HFFc6 (cell line): Measurements from ENCODE around the gene ILF2. TPM values are rescaled to one million over a fixed set of nuclear protein-coding genes. Genes with fewer than 3 reads are reported as not detected.

Experiments
- DNase-seq: peaks from one replicate; pipeline ENCODE4 v3.0.0-alpha.2; 2018
- H3K27ac Mint-ChIP-seq: 2 replicates; pipeline ENCODE4 v1.8.0; 2020; ENCODE audit warnings: mild to moderate bottlenecking, mixed read lengths
- H3K27me3 Mint-ChIP-seq: 2 replicates; pipeline ENCODE4 v1.8.0; 2021; ENCODE audit warnings: mild to moderate bottlenecking, moderate library complexity, mixed read lengths; ENCODE audit not compliant: insufficient read depth
- H3K36me3 Mint-ChIP-seq: 2 replicates; pipeline ENCODE4 v1.8.0; 2021; ENCODE audit warnings: low read depth, mixed read lengths
- H3K4me1 Mint-ChIP-seq: 2 replicates; pipeline ENCODE4 v1.8.0; 2020; ENCODE audit warnings: low read depth, mixed read lengths
- H3K4me3 Mint-ChIP-seq: 2 replicates; pipeline ENCODE4 v1.8.0; 2020; ENCODE audit warnings: mild to moderate bottlenecking, moderate library complexity, mixed read lengths
- H3K9me3 Mint-ChIP-seq: 2 replicates; pipeline ENCODE4 v1.8.0; 2020; ENCODE audit warnings: mild to moderate bottlenecking, mixed read lengths
- total RNA-seq, 6 experiments: library from RNA; stranded (reverse); fragmentation: NEBNext Ultra II Directional; extraction: Animal tissue kit (Norgen Biotek cat#: 25700); gene quantifications; 2 replicates in 1 of 6; 3 replicates in 5 of 6; pipeline ENCODE4 v1.2.3, GENCODE V29; 2021
- TF ChIP-seq, protein P1 (sequence below): fragments of 200-600 bp; sonication (generic); IDR thresholded peaks from 2 replicates; pipeline ENCODE4 v1.5.0; 2021; ENCODE audit warnings: antibody characterized with exemption, mild to moderate bottlenecking

The ILF2 gene
- total RNA-seq, 6 experiments from 2014 or later: 127 to 169 (median 156) TPM

DNA sequence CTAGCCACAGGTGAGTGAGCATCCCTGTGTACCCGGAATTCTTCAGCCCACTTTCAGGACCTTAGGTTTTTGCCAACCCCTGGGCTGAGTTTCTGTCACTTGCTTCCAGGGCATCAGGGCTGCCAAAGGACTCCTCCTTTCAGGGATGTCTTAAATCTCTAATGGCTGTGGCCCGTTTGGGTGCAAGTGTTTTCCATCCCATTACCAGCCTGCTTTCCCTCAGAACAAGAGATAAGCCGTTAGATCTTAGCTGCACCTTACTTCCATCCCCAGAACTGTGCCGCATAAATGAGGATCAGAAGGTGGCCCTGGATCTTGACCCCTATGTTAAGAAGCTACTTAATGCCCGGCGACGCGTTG lies 11.6 kb downstream of the ILF2 start:
- Mint-ChIP-seq H3K27ac (peak overlapping the region; percentile 82), H3K9me3 (no peaks in the 10 kb centered on the region), H3K36me3 (peaks cover 34% of the 10 kb centered on the region), H3K4me3 (peak overlapping the region; percentile 95), H3K27me3 (no peaks in the 10 kb centered on the region; the same call in 1 of the 2 replicates), H3K4me1 (peaks cover 18% of the 10 kb centered on the region)
- TF ChIP-seq, protein P1, sequence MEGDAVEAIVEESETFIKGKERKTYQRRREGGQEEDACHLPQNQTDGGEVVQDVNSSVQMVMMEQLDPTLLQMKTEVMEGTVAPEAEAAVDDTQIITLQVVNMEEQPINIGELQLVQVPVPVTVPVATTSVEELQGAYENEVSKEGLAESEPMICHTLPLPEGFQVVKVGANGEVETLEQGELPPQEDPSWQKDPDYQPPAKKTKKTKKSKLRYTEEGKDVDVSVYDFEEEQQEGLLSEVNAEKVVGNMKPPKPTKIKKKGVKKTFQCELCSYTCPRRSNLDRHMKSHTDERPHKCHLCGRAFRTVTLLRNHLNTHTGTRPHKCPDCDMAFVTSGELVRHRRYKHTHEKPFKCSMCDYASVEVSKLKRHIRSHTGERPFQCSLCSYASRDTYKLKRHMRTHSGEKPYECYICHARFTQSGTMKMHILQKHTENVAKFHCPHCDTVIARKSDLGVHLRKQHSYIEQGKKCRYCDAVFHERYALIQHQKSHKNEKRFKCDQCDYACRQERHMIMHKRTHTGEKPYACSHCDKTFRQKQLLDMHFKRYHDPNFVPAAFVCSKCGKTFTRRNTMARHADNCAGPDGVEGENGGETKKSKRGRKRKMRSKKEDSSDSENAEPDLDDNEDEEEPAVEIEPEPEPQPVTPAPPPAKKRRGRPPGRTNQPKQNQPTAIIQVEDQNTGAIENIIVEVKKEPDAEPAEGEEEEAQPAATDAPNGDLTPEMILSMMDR: no peak
- no peak for DNase-seq

DNA sequence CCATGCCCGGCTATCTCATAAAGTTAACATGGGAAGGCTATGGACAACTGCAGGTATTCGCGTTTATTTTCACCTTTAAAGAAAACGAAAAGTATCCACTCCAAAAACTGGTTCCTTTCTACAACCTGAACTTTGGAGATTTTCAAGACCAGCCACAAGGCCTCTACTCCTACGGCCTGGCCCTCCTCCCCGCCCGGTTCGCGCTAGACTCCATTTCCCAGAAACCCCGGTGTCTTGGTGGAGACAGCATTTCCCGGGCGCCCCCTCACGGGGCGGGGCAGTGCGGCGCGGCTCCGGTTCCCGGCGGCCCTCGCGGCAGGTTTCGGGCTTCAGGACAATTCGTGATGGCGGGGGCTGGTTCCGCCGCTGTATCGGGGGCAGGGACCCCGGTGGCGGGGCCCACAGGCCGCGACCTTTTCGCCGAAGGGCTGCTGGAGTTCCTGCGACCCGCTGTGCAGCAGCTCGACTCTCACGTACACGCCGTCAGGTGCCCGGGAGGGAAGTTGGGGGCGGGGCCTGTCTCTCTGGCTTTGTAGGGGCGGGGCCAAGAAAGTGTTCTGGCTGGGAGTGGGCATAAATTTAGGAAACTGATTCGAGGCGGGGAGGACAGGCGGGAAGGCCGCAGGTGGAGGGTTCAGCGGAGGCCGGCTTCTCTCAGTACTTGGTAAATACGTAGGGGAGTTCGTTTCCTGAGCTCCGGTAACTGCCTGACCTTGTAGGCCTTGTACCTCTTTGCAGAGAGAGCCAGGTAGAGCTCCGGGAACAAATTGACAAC lies 12.2 kb downstream of the ILF2 start, which contains the start of gene SNAPIN:
TSS of gene SNAPIN (plus strand) at position 304 of the 775 bp plus-strand sequence. CDS start at position 345, 41 bp downstream.
- Mint-ChIP-seq H3K4me1 (peaks cover 13% of the 10 kb centered on the region), H3K36me3 (peaks cover 30% of the 10 kb centered on the region), H3K27ac (peak within 1 kb of the TSS; percentile 82), H3K9me3 (no peaks in the 10 kb centered on the region), H3K27me3 (no peaks in the 10 kb centered on the region; the same call in 1 of the 2 replicates), H3K4me3 (peak within 1 kb of the TSS; percentile 95)
- TF ChIP-seq, protein P1: peak; percentile 55
- DNase-seq: peak; percentile 76

DNA sequence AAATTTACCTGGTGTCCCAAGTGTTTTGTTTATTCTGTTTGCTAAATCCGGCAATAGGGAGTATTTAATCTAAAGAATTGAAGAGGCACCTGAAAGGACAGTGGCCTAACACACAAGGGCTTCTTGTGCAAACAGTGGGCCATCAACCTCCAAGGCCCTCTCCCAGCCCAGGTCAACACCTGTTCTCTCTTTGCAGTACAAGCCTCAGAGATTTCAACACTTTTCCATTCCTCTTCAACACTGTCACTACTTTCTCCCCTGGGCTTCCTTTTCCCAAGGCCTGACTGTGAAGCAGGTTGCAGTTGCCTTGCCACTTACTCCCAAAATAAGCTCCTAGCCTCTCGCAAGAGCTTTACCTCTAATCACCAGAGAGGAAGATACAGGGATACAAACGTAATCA lies 15.5 kb downstream of the ILF2 start:
- no peak overlapping the region for H3K4me3 Mint-ChIP-seq
- no peak overlapping the region for H3K27ac Mint-ChIP-seq
- peaks cover 8% of the 10 kb centered on the region for H3K36me3 Mint-ChIP-seq
- H3K9me3 Mint-ChIP-seq: no peaks in the 10 kb centered on the region
- peaks cover 19% of the 10 kb centered on the region for H3K4me1 Mint-ChIP-seq
- DNase-seq: no peak
- TF ChIP-seq, protein P1: no peak
- no peaks in the 10 kb centered on the region; the same call in 1 of the 2 replicates for H3K27me3 Mint-ChIP-seq

DNA sequence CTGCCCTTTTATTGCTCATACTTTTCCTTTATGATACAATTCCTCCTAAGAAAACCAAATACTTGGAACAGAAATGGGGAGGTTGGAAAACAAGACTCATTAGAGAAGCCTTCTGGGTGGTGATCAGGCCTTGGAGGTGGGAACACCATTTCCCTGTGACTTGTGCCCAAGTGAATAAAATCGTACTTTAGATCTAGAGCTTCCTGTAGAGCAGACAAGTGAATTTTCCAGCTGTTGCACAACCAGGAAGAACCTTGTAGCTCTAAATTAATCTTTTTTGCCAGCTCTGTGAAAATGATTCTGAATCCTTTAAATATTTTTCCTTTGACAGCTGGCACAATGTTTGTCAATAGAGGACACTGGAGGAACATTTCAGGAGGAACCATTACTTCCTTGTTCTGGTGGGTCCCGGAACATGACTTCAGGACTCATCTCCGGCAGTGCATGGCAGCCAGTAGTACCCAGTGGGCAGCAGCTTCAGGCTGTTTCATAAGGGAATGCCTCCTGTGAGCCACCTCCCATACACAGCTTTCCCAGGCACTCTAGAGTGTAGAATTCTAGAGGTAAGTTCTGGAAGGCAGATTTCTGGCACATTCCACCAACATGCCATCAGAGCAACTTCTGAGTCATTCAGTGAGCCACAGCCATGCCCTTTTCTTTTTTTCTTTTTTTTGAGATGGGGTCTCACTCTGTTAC lies 17.8 kb downstream of the ILF2 start:
- Mint-ChIP-seq H3K9me3 (no peaks in the 10 kb centered on the region), H3K36me3 (no peaks in the 10 kb centered on the region; the same call in 1 of the 2 replicates), H3K4me3 (no peak overlapping the region), H3K27ac (0 out of 2 replicates have a peak overlapping the region, but pooled peaks have one; percentile 3), H3K27me3 (peaks cover 4% of the 10 kb centered on the region; the same call in 1 of the 2 replicates), H3K4me1 (peaks cover 10% of the 10 kb centered on the region)
- TF ChIP-seq, protein P1: no peak
- peak; percentile 62 for DNase-seq

DNA sequence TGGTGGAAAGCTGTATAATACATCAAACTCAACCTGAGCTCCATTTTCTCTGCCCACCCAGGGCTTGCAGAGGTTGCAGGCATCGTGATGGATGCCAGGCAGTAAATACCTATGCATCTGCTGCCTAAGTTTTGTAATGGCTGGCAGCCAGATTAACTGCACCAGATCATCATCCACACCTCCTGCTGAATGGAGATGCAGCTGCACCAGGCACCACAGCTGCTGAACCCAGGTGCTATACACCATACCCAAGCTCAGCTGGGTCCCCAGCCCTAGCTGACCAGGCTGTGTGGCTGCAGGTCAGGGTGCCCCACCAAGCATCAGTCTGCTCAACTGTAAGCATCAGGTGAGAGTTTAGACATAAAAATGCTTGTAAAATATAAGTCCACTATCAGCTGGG lies 19.0 kb downstream of the ILF2 start:
- TF ChIP-seq, protein P1: no peak
- H3K36me3 Mint-ChIP-seq: peaks cover 8% of the 10 kb centered on the region
- no peak overlapping the region for H3K27ac Mint-ChIP-seq
- DNase-seq: no peak
- H3K9me3 Mint-ChIP-seq: no peaks in the 10 kb centered on the region
- H3K4me1 Mint-ChIP-seq: peaks cover 11% of the 10 kb centered on the region
- no peak overlapping the region for H3K4me3 Mint-ChIP-seq
- peaks cover 4% of the 10 kb centered on the region; the same call in 1 of the 2 replicates for H3K27me3 Mint-ChIP-seq
